GM12873 (cell line): ENCODE results near the gene SCMH1.

Experiments
- CTCF ChIP-seq: IDR thresholded peaks from 2 replicates; pipeline ENCODE4 v1.5.1; 2012; ENCODE audit warnings: low read depth, mild to moderate bottlenecking, moderate library complexity, low read length, control low read depth; ENCODE audit not compliant: insufficient read depth; ENCODE audit errors: missing control alignments

Gene SCMH1

GRCh38 chr1:40987439-40988276 lies 254.4 kb downstream of the SCMH1 start:
- no peak for TF ChIP-seq CTCF

GRCh38 chr1:40986956-40987355 lies 255.2 kb downstream of the SCMH1 start:
- no peak for TF ChIP-seq CTCF

GRCh38 chr1:40986328-40986783 lies 255.8 kb downstream of the SCMH1 start:
- no peak for TF ChIP-seq CTCF

- no peak for TF ChIP-seq CTCF
Measured at GRCh38 chr1:40985875-40986274, 256.2 kb downstream of the SCMH1 start.

GRCh38 chr1:40985161-40985560 lies 256.9 kb downstream of the SCMH1 start:
- no peak for TF ChIP-seq CTCF

- no peak for TF ChIP-seq CTCF
Measured at GRCh38 chr1:40984531-40984930, 257.6 kb downstream of the SCMH1 start.

- TF ChIP-seq CTCF: no peak
Measured at GRCh38 chr1:40984066-40984465, 258.0 kb downstream of the SCMH1 start.
